OCI-LY1 (cell line): ENCODE data around the gene C17orf78.

Experiments
- CTCF ChIP-seq: fragments of 200-600 bp; sonication (generic), shearing (Covaris generic); IDR thresholded peaks from 2 replicates; pipeline ENCODE4 v1.5.1; 2017; ENCODE audit warnings: mild to moderate bottlenecking, antibody characterized with exemption, low read length, moderate library complexity, mixed read lengths
- EZH2 ChIP-seq: fragments of 200-600 bp; sonication (generic), shearing (Covaris generic); IDR thresholded peaks from 2 replicates; pipeline ENCODE4 v1.8.0; 2017; ENCODE audit warnings: borderline replicate concordance, mixed run types, mild to moderate bottlenecking, antibody characterized with exemption, low read length, moderate library complexity, mixed read lengths

GRCh38 chr17:37392024-37392590 lies 16.3 kb downstream of the C17orf78 start:
- TF ChIP-seq CTCF = no peak
- no peak for TF ChIP-seq EZH2
